Ureter (tissue), 1 donor: ENCODE results near the gene FANK1. TPM values are rescaled to one million over a fixed set of nuclear protein-coding genes. Genes with fewer than 3 reads are reported as not detected.
A peak's percentile ranks its signal among the peaks of the same experiment; 100 is the strongest.
"Not testable (repeated sequence)": the region's sequence is repeated elsewhere in the genome, so short reads cannot be mapped to it uniquely, and the experiment has no call there.

Source experiments
- DNase-seq: peaks from one replicate; pipeline ENCODE4 v3.0.0-alpha.2; 2020; ENCODE audit warnings: low spot score
- total RNA-seq: library from RNA; stranded (reverse); gene quantifications from one replicate; pipeline ENCODE4 v1.2.4, GENCODE V29; 2023
- donor health status: DM: yes; HTN: yes; CAD: no.

Gene FANK1
- total RNA-seq, 1 donor from 2014 or later = 6.3 TPM

DNA sequence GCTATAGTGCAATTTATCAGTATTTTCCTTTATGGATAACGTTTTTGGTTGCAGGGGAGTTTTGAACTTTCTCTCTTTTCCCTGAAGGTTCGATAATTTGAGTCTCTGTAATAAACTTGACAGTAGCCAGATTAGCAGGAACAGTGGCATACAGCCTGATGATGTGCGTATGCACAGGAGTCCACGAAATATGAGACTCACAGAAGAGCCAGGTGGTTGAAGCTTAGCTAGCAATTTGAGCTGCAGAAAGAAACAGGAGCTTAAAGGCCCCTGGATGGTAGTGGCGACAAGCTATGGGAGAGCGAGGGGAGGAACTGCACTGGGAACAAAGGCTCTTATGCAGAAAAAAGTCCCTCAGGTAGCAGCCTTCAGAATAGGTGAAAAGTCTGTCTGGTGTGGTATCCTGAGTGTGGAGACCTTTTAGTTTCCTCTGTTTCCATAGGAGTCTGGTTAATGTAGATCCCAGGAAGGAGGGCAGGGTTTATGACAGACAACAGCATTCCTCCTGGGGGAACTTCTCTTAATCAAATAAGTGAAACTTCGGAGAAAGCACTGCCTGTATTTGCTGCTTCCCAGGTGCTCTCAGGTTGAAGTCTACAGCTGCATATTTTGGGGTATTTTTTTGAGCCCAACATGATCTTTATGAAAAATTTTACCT is 32.7 kb downstream of the FANK1 start:
- no peak for DNase-seq

DNA sequence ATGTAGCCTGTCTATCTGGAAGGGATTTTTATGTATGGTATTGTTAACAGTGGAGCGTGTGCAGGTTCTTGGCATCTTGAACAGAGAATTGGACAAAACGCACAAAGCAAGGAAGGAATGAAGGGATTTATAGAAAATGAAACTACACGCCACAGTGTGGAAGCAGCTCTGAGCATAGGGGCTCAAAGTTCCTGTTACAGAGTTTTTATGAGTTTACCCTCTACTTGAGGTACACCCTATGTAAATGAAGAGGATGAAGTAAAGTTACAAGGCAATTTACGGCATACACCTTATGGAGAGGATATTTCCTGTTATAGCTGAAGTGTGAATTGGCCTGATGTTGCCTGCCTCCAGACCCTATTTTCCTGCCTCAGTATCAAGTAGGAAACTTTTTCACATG is 33.3 kb downstream of the FANK1 start:
- DNase-seq = no peak

DNA sequence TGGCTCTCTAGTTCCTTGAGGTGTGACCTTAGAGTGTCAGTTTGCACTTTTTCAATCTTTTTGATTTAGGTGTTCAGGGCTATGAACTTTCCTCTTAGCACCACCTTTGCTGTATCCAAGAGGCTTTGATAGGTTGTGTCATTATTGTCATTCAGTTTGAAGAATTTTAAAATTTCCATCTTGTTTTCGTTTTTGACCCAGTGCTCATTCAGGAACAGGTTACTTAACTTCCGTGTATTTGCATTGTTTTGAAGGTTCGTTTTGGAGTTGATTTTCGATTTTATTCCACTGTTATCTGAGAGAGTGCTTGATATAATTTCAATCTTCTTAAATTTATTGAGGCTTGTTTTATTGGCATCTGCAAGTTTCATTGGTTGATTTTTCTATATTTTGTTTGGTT is 37.3 kb downstream of the FANK1 start:
- DNase-seq = no peak

DNA sequence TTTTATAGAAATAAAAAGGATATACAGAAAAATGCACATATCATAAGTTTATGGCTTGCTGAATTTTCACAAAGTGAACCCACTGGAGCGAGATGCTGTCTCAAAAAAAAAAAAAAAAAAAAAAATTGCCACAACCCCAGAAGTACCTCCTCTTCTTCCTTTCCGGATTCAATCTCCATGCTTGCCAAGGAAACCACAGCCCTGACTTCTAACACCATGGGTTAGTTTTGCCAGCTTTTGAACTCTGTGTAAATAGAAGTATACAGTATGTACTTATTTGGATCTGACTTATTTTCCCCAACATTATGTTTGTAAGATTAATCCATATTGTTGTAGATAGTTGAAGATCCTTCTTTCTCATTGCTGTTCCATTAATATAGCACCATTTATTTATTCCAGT is 40.0 kb downstream of the FANK1 start:
- no peak for DNase-seq

DNA sequence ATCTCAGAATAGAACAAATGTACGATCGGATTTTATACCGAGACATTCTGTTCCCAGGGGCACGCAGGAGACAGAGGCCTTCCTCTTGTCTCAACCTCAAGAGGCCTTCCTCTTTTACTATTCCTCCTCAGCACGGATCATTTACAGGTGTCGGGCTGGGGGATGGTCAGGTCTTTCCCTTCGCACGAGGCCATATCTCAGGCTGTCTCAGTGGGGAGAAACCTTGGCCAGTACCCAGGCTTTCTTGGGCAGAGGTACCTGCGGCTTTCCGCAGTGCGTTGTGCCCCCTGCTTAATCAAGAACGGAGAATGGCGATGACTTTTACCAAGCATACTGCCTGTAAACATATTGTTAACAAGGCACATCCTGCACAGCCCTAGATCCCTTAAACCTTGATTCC is 44.2 kb downstream of the FANK1 start:
- DNase-seq = no peak

DNA sequence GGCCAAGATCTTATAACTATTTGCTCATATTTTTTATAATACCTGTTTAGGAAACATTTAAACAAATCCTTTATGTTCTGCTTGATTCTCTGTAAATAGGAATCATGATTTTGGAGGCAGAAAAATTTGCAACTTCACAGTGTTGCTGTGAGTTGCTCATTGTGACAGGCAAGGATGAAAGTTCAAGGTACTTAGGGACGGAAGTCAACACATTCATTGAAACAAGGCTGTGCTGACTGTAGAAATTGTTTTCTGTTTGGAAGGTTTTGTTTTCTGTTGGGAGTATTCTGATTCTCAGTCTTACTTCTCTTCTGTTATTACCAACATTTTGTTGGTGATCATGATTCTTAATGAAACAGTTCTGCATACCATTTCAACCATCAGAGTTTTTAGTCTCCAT is 54.9 kb downstream of the FANK1 start:
- no peak for DNase-seq

DNA sequence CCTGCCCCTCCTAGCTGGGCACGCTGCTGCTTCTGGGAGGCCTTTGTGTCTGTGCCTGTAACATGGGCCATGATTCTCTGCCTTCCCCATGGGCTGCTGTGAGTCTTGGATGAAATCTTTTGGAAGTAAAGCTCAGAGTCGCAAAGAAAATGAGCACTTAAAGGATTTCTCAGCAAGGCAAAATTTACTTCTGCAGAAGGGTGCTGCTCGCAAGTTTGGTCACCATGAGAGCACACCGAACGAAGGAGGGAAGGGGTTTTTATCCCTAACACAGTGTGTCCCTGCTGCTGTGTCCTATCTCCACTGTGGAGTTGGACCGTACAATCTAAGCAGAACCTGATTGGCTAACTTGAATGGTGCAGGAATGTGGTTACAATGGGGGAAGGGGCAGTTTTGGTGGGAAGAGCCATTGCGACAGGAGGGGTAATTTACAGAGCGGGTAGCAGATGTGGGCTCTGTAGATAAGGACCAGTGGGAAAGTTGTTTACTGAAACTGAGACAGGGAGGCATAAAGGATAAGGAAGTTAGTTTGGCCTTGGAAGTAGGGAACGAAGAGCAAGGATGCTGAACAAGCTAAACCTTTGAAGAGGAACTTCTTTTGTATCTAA is 57.5 kb downstream of the FANK1 start:
- no peak for DNase-seq

DNA sequence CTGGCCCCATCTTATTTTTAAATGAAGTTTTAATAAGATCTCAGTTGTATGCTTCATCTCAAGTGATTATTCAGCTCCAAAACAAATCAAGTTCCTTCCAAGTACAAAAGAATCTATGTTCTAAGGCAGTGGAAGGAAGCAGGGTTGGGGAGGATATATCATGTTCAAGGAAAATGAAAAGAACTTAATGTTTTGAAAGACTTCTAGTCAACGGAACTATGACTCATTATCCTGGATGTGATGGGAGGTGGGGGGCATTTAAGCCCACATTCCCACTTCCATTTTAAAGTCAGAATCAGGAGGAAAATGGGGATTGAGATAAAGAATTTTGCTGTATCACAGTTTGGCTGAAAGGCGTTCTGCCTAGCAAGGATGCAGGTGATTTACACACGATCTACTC is 59.4 kb downstream of the FANK1 start:
- DNase-seq = no peak

DNA sequence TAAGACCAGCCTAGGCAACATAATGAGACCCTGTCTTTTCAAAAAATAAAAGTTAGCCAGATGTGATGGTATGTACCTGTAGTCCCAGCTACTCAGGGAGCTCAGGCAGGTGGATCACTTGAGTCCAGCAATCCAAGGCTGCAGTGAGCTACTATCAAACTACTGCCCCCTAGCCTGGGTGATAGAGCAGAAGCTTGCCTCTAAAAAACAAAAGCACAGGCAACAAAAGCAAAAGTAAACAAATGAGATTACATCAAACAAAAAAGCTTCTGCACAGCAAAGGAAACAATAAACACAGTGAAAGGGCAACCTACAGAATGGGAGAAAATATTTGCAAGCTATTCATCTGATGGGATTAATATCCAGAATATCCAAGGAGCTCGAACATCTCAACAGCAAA is 65.4 kb downstream of the FANK1 start:
- DNase-seq = no peak

DNA sequence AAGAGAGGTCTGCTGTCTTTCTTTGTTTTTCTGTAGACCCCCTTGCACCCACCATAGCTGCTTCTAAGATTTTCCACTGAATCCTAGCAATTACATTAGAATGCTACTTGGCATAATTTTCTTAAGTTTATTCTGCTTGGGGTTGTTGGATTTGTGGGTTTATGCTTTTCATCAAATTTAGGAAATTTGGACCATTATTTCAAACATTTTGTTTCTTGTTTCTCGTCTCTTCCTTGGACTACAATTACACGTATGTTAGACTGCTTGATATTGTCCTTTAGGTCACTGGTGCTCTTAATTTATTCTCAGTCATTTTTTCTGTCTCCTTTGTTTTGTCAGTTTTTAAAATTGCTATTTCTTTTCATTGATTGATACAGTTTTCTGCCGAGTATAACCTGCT is 65.8 kb downstream of the FANK1 start:
- DNase-seq = no peak

DNA sequence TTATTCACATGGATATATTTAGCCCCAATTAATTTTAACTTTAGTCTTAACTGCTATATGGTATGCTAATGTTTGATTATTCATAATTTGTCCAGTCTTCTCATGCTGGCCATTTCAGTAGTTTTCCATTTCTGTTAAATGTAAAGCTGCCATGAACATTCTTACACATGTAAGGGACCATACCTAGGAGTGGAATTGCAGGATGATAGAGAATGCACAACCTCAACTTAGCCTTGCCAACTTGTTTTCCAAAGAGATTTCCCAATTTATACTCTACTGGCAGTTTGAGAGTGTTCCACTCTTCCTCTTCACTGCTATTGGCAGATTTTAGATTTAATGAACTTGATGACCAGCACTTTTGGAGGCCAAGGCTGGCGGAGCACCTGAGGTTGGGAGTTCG is 68.2 kb downstream of the FANK1 start:
- DNase-seq = no peak

DNA sequence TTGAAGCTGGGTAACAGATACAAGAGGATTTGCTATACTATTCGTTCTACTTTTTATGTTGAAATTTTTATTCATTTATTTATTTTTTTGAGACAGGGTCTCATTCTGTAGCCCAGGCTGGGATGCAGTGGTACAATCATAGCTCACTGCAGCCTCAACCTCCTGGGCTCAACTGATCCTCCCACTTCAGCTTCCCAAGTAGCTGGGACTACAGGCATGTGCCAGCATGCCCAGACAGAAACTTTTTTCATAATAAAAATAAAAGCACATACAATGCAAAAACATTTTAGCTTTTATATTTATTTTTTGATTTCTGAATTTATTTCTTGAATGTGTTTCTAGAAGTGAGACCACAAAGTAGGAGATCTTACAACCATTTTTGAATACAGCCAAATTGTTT is 71.2 kb downstream of the FANK1 start:
- no peak for DNase-seq

DNA sequence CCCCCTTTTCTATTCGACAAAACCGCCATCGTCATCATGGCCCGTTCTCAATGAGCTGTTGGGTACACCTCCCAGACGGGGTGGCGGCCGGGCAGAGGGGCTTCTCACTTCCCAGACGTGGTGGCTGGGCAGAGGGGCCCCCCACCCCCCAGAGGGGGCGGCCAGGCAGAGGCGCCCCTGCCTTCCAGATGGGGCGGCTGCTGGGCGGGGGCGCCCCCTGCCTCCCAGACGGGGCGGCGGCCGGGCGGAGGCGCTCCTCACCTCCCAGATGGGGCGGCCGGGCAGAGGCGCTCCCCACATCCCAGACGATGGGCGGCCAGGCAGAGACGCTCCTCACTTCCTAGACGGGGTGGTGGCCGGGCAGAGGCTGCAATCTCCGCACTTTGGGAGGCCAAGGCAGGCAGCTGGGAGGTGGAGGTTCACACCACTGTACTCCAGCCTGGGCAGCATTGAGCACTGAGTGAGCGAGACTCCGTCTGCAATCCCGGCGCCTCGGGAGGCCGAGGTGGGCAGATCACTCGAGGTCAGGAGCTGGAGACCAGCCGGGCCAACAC is 73.8 kb downstream of the FANK1 start:
- DNase-seq = not testable (repeated sequence)

DNA sequence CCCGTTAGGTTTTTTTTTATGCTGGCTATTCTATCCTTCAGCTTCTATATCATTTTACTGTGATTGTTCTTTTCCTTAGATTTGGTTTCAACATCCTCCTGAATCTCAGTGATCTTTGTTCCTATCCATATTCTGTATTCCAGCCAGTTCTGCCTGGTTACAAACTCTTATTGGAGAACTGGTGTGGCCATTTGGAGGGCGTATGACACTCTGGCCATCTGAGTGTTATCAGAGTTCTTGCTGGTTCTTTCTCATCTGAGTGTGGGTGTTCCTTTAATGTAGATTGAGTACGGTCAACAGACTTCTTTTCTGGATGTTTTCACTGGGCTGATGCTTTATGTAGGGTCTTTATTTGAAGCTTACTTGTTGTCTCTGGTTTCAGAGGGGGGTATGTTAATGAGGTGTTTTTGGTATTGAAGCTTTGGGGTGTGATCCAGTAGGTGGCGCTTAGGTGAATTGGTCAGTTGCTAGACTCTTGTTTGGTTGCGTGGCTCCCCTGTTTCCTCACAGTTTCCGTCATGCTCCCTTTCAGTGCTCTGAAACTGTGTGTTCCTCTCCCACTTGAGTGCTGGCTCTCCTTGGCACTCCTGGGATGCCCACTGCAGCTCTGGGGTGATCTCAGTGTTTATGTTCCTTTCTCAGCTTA is 80.7 kb downstream of the FANK1 start:
- DNase-seq = no peak

DNA sequence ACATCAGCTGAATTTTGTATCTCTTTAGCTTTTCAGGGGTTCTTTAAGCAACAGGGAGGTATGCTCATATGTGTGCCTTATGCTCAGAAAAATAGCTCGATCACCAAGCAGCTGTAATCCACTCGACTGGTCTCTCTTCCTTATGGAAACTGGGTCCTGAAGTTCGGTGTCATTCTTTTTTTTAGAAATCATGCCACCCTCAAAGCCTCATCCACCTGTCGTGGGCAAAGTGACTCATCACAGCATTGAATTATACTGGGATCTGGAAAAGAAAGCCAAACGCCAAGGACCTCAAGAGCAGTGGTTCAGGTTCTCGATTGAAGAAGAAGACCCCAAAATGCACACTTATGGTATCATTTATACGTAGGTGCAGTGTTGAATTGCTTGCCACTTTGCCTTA is 83.6 kb downstream of the FANK1 start:
- no peak for DNase-seq

DNA sequence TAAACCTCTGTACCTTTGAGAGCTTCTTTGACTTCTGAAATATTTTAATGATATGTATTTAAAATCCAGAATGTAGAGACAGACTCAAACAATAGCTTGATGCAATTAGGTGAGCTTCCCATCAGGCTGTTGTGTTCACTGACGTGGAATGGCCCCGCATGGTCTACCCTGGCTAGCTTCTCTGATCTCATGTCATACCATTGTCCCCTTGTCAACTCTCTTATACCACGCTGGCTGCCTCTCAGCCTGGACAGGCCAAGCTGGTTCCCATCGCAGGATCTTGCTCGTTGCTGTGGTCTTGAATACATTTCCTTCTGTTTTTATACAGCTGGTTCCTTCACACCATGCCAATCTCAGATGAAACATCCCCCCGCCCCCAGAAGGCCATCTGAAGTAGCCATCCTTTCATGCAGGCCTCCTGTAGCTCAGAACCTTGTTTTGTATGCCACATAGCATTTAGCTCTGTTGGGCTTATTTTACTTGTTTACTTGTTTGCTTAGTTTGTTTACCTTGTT is 84.2 kb downstream of the FANK1 start:
- DNase-seq = no peak

DNA sequence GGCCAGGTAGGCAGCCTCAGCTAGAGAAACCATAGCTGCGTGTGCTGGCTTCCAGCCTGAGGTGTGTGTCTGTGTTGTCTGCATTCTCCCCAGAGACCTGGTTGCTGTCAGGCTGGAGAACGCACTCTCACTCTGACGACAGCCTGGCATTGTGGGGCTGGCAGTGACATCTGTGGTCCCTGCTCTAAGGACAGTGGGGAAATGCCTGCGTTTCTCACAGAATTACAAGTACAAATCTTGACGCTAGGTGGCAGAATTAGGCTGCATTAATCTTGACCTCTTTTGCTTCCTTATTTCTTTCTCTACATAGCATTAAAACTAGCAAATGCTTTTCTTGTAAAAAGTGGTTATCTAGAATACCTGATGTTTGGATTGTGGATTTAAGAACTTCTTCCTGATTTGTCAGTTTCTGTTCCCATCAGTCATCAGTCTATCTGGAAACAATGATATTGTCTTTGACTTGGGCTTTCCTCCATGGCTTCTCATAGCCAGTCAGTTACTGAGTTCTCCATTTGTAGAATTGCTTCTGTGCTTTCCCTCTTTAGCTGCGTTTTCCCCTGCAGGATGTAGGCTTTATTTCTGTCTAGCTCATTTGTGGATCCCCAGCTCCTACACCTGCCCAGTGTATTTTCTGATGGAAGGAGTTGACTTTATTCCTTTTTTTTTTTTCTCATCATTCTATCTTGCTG is 86.0 kb downstream of the FANK1 start:
- peak; percentile 54 for DNase-seq

DNA sequence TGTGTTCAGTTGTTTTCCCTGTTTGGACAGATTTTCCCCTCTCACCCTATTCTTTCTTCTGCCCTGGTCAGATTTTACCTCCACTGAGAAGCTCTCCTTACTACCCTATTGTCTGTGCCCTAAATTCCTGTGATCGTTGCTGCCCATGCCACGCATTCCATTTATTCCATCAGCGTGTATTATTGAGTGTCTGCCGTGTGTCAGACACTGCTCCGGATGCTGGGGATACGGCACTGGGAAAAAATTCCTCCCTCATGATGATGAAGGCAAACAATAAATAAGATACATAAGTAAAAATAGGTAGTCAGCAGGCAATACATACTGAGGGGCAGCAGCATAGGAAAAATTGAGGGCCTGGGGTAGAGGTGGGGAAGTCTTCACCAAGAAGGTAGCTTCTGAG is 86.8 kb downstream of the FANK1 start:
- no peak for DNase-seq

DNA sequence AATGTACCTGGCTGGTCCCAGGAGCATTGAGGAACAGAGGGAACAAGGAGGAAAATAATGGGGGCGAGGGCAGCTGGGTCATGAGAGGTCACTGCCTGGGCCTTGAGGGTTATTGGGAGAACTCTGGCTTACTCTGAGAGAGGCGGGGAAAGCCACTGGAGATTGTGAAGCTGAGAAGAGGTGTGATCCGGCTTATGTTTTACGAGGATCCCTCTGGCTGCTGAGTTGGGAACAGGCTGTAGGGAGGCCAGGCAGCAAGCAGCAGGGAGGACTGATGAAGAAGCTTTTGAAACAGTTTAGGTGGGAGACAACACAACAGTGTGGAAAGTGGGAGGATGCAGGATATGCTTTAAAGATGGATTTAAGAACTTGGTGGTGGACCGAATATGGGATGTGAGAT is 87.3 kb downstream of the FANK1 start:
- DNase-seq = no peak

DNA sequence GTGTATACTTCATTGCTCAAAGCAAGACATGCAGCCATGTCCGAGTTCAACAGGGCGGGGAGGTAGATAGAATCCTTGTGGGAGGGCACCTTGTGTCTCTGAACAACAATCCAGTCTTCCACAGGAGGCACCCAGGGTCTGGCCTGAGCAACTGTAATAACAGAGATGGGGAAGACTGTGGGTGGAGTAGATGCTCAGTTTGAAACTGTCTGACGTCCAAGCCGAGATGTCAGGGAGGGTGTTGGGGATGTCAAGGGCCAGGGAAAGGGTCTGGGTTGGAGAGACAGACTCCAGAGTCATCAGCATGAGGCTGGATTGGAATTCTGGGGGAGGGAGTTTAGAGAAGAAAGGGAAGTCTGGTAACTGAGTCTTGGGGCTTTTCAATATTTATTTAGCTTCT is 88.0 kb downstream of the FANK1 start:
- no peak for DNase-seq

DNA sequence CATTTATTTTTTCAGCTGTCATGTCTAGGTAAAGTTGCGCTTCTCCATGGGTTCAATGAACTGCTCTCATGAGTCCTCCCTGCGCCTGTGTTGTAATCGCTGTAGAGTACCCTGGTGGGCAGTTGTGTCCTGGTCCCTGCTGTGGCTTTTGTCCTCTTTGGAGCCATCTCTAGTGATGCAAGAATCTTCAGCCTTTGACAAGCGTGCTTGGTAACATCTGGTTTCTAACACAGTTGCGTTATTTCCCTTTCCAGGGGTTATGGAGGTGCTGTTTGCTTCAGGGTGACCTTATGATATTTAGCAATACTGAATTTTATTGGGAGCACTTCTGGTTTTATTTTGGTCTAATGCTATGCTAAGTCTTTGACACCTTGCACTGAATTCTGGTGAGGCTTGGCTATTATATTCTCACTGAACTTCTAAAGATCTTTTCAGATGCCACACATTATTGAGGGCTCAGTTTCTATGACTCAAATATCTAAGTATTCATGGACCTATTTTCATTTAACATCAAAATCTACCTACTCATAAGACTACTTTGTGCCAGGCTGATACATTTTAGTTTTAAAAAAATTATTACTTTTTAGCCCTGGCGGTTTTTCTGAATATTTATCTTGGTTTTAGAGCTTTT is 88.6 kb downstream of the FANK1 start:
- DNase-seq = no peak
